ENCODE measurements around the gene DNAI2.
"Not testable (repeated sequence)": the region's sequence is repeated elsewhere in the genome, so short reads cannot be mapped to it uniquely, and the experiment has no call there.

Gene DNAI2

GRCh38 chr17:74276051-74276476 is 2.0 kb downstream of the DNAI2 start:
- Histone ChIP-seq H3K9me3 (ENCODE audit: control insufficient read depth, insufficient read depth, low read depth, low read length) (no peaks in the 10 kb centered on the region), H3K4me3 (ENCODE audit: low read depth, low read length) (no peak overlapping the region), H3K27ac (ENCODE audit: extremely low read depth, low read depth, low read length) (no peak overlapping the region), H3K36me3 (ENCODE audit: control insufficient read depth in 2 of 2, insufficient read depth in 1 of 2, low read length in 2 of 2) (no peaks in the 10 kb centered on the region), H3K4me1 (ENCODE audit: control insufficient read depth, insufficient read depth, low read length) (no peaks in the 10 kb centered on the region)
- TF ChIP-seq ZNF404 (tag by site-specific recombination; IDR thresholded peaks at IDR 0.05): no peak
- TF ChIP-seq ZEB2 (tag by site-specific recombination; IDR thresholded peaks at IDR 0.05): no peak
- no peak for TF ChIP-seq ZNF239 (tag by site-specific recombination; IDR thresholded peaks at IDR 0.05)
- 0 out of 2 replicates have a peak, but pooled peaks have one; percentile 22 for TF ChIP-seq WT1 (tag by site-specific recombination; IDR thresholded peaks at IDR 0.05)
- TF ChIP-seq ZNF555 (tag by site-specific recombination; conservative IDR thresholded peaks at IDR 0.05): no peak
- CTCF ChIA-PET: interaction anchor here (0.7 to 4.0 kb wide), 5 partner anchors 8 to 1810 kb away, joined by 4 to 15 read pairs (median 4); no protein-coding TSS in a partner anchor
- POLR2A ChIA-PET: no interaction called here

GRCh38 chr17:74276541-74277009 is 2.5 kb downstream of the DNAI2 start:
- no peaks in the 10 kb centered on the region for H3K36me3 ChIP-seq (ENCODE audit: control insufficient read depth in 2 of 2, insufficient read depth in 1 of 2, low read length in 2 of 2)

GRCh38 chr17:74277935-74278334 is 3.9 kb downstream of the DNAI2 start:
- H3K36me3 ChIP-seq (ENCODE audit: control insufficient read depth in 2 of 2, insufficient read depth in 1 of 2, low read length in 2 of 2): no peaks in the 10 kb centered on the region

More at GRCh38 chr17:74276541-74277009, 2.5 kb downstream of the DNAI2 start:
- Histone ChIP-seq H3K27ac (ENCODE audit: extremely low read depth, low read depth, low read length) (no peak overlapping the region), H3K9me3 (ENCODE audit: control insufficient read depth, insufficient read depth, low read depth, low read length) (no peaks in the 10 kb centered on the region), H3K4me3 (ENCODE audit: low read depth, low read length) (no peak overlapping the region), H3K4me1 (ENCODE audit: control insufficient read depth, insufficient read depth, low read length) (no peaks in the 10 kb centered on the region)
- ChIA-PET CTCF (interaction anchor here (0.7 to 4.0 kb wide), 7 partner anchors 7 to 1811 kb away, joined by 3 to 15 read pairs (median 4); no protein-coding TSS in a partner anchor), POLR2A (no interaction called here)
- TF ChIP-seq ZNF433 (tag by site-specific recombination; IDR thresholded peaks at IDR 0.05; ENCODE audit: low read depth) (no peak), ZIC2 (tag by site-specific recombination; IDR thresholded peaks at IDR 0.05) (peak; percentile 45; the same call in 1 of the 2 replicates)

GRCh38 chr17:74279617-74280016 is 5.6 kb downstream of the DNAI2 start:
- CTCF ChIA-PET: interaction anchor here (1.8 kb wide), 1 partner anchor 178 kb away, joined by 8 read pairs; no protein-coding TSS in a partner anchor
- H3K27ac ChIP-seq (ENCODE audit: extremely low read depth, low read depth, low read length); H3K9me3 ChIP-seq (ENCODE audit: control insufficient read depth, insufficient read depth, low read depth, low read length); H3K4me1 ChIP-seq (ENCODE audit: control insufficient read depth, insufficient read depth, low read length); H3K36me3 ChIP-seq (ENCODE audit: control insufficient read depth in 2 of 2, insufficient read depth in 1 of 2, low read length in 2 of 2); POLR2A ChIA-PET; H3K4me3 ChIP-seq (ENCODE audit: low read depth, low read length): not testable (repeated sequence)

More at GRCh38 chr17:74277935-74278334, 3.9 kb downstream of the DNAI2 start:
- H3K4me3 ChIP-seq (ENCODE audit: low read depth, low read length): no peak overlapping the region
- TF ChIP-seq GLIS2 (tag by site-specific recombination; IDR thresholded peaks at IDR 0.05): no peak
- H3K27ac ChIP-seq (ENCODE audit: extremely low read depth, low read depth, low read length): no peak overlapping the region
- H3K4me1 ChIP-seq (ENCODE audit: control insufficient read depth, insufficient read depth, low read length): no peaks in the 10 kb centered on the region
- no peaks in the 10 kb centered on the region for H3K9me3 ChIP-seq (ENCODE audit: control insufficient read depth, insufficient read depth, low read depth, low read length)
- POLR2A ChIA-PET: no interaction called here
- CTCF ChIA-PET: interaction anchor here (0.6 kb wide), 1 partner anchor 18 kb away, joined by 5 read pairs; no protein-coding TSS in a partner anchor

GRCh38 chr17:74280093-74280513 is 6.1 kb downstream of the DNAI2 start:
- H3K27ac ChIP-seq (ENCODE audit: extremely low read depth, low read depth, low read length): no peak overlapping the region
- H3K4me3 ChIP-seq (ENCODE audit: low read depth, low read length): no peak overlapping the region
- ChIA-PET CTCF (interaction anchor here (0.6 to 1.8 kb wide), 3 partner anchors 60 to 684 kb away, joined by 3 to 8 read pairs (median 4); no protein-coding TSS in a partner anchor), POLR2A (no interaction called here)
- 0 out of 2 replicates have a peak, but pooled peaks cover 2% of the 10 kb centered on the region for H3K4me1 ChIP-seq (ENCODE audit: control insufficient read depth, insufficient read depth, low read length)
- 0 out of 2 replicates have a peak, but pooled peaks have one; percentile 10 for TF ChIP-seq KLF1 (tag by site-specific recombination; IDR thresholded peaks at IDR 0.05)
- TF ChIP-seq REST (tag by site-specific recombination; IDR thresholded peaks at IDR 0.05): no peak
- H3K36me3 ChIP-seq (ENCODE audit: control insufficient read depth in 2 of 2, insufficient read depth in 1 of 2, low read length in 2 of 2): no peaks in the 10 kb centered on the region
- H3K9me3 ChIP-seq (ENCODE audit: control insufficient read depth, insufficient read depth, low read depth, low read length): no peaks in the 10 kb centered on the region
